Liver (tissue), 9 donors: ENCODE data around the gene HORMAD2. TPM values are rescaled to one million over a fixed set of nuclear protein-coding genes. Genes with fewer than 3 reads are reported as not detected.

Source experiments
- DNase-seq: peaks from one replicate; pipeline ENCODE4 v3.0.0-alpha.2; 2017; ENCODE audit warnings: low spot score
- H3K27ac ChIP-seq, 2 donors: one replicate each; pipeline ENCODE4 v1.7.0; 2013; ENCODE audit warnings: inconsistent platforms in 2 of 2, low read length in 2 of 2, control low read depth in 1 of 2, low read depth in 1 of 2, mild to moderate bottlenecking in 1 of 2
- H3K27me3 ChIP-seq, 4 donors: one replicate each; pipeline versions ENCODE4 v1.6.1 to v1.7.0; 2013; ENCODE audit warnings: low read length in 3 of 4, inconsistent platforms in 1 of 4, mild to moderate bottlenecking in 1 of 4, moderate library complexity in 1 of 4; ENCODE audit not compliant: control insufficient read depth in 4 of 4, insufficient read depth in 4 of 4
- H3K36me3 ChIP-seq, 4 donors: one replicate each; pipeline versions ENCODE4 v1.6.1 to v1.7.0; 2013; ENCODE audit warnings: low read length in 3 of 4, mild to moderate bottlenecking in 3 of 4, low read depth in 1 of 4, moderate library complexity in 1 of 4; ENCODE audit not compliant: control insufficient read depth in 4 of 4, insufficient read depth in 3 of 4
- H3K4me1 ChIP-seq, 4 donors: one replicate each; pipeline versions ENCODE4 v1.6.1 to v1.7.0; 2013; ENCODE audit warnings: low read length in 3 of 4, mild to moderate bottlenecking in 3 of 4, moderate library complexity in 1 of 4; ENCODE audit not compliant: control insufficient read depth in 4 of 4, insufficient read depth in 4 of 4
- H3K4me3 ChIP-seq, 3 donors: one replicate each; pipeline versions ENCODE4 v1.6.1 to v1.7.0; 2013; ENCODE audit warnings: low read length in 3 of 3, control low read depth in 1 of 3, low read depth in 1 of 3, mild to moderate bottlenecking in 1 of 3
- H3K9ac ChIP-seq, 2 donors: one replicate each; pipeline ENCODE4 v1.7.0; 2013; ENCODE audit warnings: low read length in 2 of 2, mild to moderate bottlenecking in 2 of 2, moderate library complexity in 2 of 2, control low read depth in 1 of 2, low read depth in 1 of 2
- H3K9me3 ChIP-seq, 4 donors: one replicate each; pipeline versions ENCODE4 v1.6.1 to v1.7.0; 2013; ENCODE audit warnings: low read length in 3 of 4; ENCODE audit not compliant: control insufficient read depth in 4 of 4
- ATF3 ChIP-seq: IDR thresholded peaks from 2 replicates; pipeline ENCODE4 v1.6.1; 2016; ENCODE audit warnings: antibody characterized with exemption
- EGR1 ChIP-seq, 2 donors: IDR thresholded peaks; 2 replicates each; pipeline ENCODE4 v1.6.1; 2016 to 2018; ENCODE audit warnings: antibody characterized with exemption in 2 of 2, low read depth in 2 of 2
- GABPA ChIP-seq, 2 donors: IDR thresholded peaks in 1 of 2; conservative IDR thresholded peaks in 1 of 2; 2 replicates each; pipeline ENCODE4 v1.6.1; 2016; ENCODE audit warnings: antibody characterized with exemption in 2 of 2, mild to moderate bottlenecking in 1 of 2, moderate library complexity in 1 of 2
- HNF4A ChIP-seq, 2 donors: conservative IDR thresholded peaks; 2 replicates each; pipeline ENCODE4 v1.6.1; 2016; ENCODE audit warnings: antibody characterized with exemption in 2 of 2, mild to moderate bottlenecking in 2 of 2
- HNF4G ChIP-seq: IDR thresholded peaks from 2 replicates; pipeline ENCODE4 v1.6.1; 2016; ENCODE audit warnings: antibody characterized with exemption
- JUND ChIP-seq, 2 donors: IDR thresholded peaks; 2 replicates each; pipeline ENCODE4 v1.6.1; 2016; ENCODE audit warnings: antibody characterized with exemption in 2 of 2
- MAX ChIP-seq: IDR thresholded peaks from 2 replicates; pipeline ENCODE4 v1.6.1; 2016; ENCODE audit warnings: antibody characterized with exemption
- NR2F2 ChIP-seq: IDR thresholded peaks from 2 replicates; pipeline ENCODE4 v1.6.1; 2016; ENCODE audit warnings: antibody characterized with exemption
- RAD21 ChIP-seq, 2 donors: IDR thresholded peaks; 2 replicates each; pipeline ENCODE4 v1.6.1; 2016; ENCODE audit warnings: antibody characterized with exemption in 2 of 2, mild to moderate bottlenecking in 2 of 2
- RXRA ChIP-seq, 2 donors: IDR thresholded peaks; 2 replicates each; pipeline ENCODE4 v1.6.1; 2017 to 2018; ENCODE audit warnings: antibody characterized with exemption in 2 of 2, mild to moderate bottlenecking in 1 of 2
- TAF1 ChIP-seq: conservative IDR thresholded peaks from 2 replicates; pipeline ENCODE4 v1.6.1; 2016; ENCODE audit warnings: antibody characterized with exemption, mild to moderate bottlenecking
- YY1 ChIP-seq: IDR thresholded peaks from 2 replicates; pipeline ENCODE4 v1.6.1; 2016; ENCODE audit warnings: antibody characterized with exemption, mild to moderate bottlenecking
- ZBTB33 ChIP-seq: IDR thresholded peaks from 2 replicates; pipeline ENCODE4 v1.6.1; 2016; ENCODE audit warnings: antibody characterized with exemption
- WGBS: extraction: QIAGEN DNeasy Blood & Tissue Kit; methylation state at CpG from one replicate; pipeline ENCODE4 v1.1.7; 2013; 5-methylcytosine and 5-hydroxymethylcytosine counted together
- polyA plus RNA-seq, 2 donors: library from polyadenylated mRNA; stranded (reverse) in 1 of 2; unstranded in 1 of 2; fragments of 200-250 nt in 1 of 2; fragments of >200 nt in 1 of 2; fragmentation: Nextera tagmentation in 1 of 2; extraction: Ambion mirVana in 1 of 2; gene quantifications; one replicate each; pipeline versions ENCODE4 v1.2.1 to v1.2.3, GENCODE V29; 2013 to 2015
- total RNA-seq, 2 donors: library from RNA; depleted of rRNA; stranded (reverse); fragments of >200 nt; gene quantifications; one replicate each; pipeline ENCODE4 v1.2.3, GENCODE V29; 2014
- TF ChIP-seq, protein P1 (sequence below): IDR thresholded peaks from 2 replicates; pipeline ENCODE4 v1.6.1; 2016; ENCODE audit warnings: antibody characterized with exemption, mild to moderate bottlenecking
- TF ChIP-seq, protein P2 (sequence below): fragments of 150-350 bp; IDR thresholded peaks from 2 replicates; pipeline ENCODE4 v1.5.1; 2017; ENCODE audit warnings: improper control_type of control experiment, low read depth, low read length; ENCODE audit not compliant: missing input control
- donor health status: healthy.
- donor health status: healthy.
- donor health status: healthy.
- donor health status: healthy.
- donor health status: healthy.

Gene HORMAD2
- total and polyA plus RNA-seq, 4 donors, result 0.44 to 2.8 (median 0.47) TPM; not detected in 1

- no peak overlapping the region for H3K27ac ChIP-seq
- TF ChIP-seq HNF4G (no peak), RAD21 (IDR thresholded peaks at IDR 0.05) (no peak), EGR1 (IDR thresholded peaks at IDR 0.05; ENCODE audit: low read depth in 2 of 2) (no peak), HNF4A (conservative IDR thresholded peaks at IDR 0.05) (no peak), JUND (IDR thresholded peaks at IDR 0.05) (no peak), GABPA (IDR thresholded peaks at IDR 0.05 in 1 of 2, conservative IDR thresholded peaks at IDR 0.05 in 1 of 2) (no peak), YY1 (no peak), NR2F2 (no peak), ATF3 (no peak), TAF1 (no peak), ZBTB33 (no peak), MAX (no peak)
- TF ChIP-seq, protein P1, sequence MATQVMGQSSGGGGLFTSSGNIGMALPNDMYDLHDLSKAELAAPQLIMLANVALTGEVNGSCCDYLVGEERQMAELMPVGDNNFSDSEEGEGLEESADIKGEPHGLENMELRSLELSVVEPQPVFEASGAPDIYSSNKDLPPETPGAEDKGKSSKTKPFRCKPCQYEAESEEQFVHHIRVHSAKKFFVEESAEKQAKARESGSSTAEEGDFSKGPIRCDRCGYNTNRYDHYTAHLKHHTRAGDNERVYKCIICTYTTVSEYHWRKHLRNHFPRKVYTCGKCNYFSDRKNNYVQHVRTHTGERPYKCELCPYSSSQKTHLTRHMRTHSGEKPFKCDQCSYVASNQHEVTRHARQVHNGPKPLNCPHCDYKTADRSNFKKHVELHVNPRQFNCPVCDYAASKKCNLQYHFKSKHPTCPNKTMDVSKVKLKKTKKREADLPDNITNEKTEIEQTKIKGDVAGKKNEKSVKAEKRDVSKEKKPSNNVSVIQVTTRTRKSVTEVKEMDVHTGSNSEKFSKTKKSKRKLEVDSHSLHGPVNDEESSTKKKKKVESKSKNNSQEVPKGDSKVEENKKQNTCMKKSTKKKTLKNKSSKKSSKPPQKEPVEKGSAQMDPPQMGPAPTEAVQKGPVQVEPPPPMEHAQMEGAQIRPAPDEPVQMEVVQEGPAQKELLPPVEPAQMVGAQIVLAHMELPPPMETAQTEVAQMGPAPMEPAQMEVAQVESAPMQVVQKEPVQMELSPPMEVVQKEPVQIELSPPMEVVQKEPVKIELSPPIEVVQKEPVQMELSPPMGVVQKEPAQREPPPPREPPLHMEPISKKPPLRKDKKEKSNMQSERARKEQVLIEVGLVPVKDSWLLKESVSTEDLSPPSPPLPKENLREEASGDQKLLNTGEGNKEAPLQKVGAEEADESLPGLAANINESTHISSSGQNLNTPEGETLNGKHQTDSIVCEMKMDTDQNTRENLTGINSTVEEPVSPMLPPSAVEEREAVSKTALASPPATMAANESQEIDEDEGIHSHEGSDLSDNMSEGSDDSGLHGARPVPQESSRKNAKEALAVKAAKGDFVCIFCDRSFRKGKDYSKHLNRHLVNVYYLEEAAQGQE, result no peak
- TF ChIP-seq, protein P2, sequence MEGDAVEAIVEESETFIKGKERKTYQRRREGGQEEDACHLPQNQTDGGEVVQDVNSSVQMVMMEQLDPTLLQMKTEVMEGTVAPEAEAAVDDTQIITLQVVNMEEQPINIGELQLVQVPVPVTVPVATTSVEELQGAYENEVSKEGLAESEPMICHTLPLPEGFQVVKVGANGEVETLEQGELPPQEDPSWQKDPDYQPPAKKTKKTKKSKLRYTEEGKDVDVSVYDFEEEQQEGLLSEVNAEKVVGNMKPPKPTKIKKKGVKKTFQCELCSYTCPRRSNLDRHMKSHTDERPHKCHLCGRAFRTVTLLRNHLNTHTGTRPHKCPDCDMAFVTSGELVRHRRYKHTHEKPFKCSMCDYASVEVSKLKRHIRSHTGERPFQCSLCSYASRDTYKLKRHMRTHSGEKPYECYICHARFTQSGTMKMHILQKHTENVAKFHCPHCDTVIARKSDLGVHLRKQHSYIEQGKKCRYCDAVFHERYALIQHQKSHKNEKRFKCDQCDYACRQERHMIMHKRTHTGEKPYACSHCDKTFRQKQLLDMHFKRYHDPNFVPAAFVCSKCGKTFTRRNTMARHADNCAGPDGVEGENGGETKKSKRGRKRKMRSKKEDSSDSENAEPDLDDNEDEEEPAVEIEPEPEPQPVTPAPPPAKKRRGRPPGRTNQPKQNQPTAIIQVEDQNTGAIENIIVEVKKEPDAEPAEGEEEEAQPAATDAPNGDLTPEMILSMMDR, result no peak
- no peaks in the 10 kb centered on the region for H3K4me1 ChIP-seq
- no peaks in the 10 kb centered on the region for H3K36me3 ChIP-seq
- H3K9me3 ChIP-seq, result no peaks in the 10 kb centered on the region
- no peak overlapping the region for H3K4me3 ChIP-seq
- H3K9ac ChIP-seq, result no peak overlapping the region
- H3K27me3 ChIP-seq, result no peaks in the 10 kb centered on the region
- 64% methylated on average over 1 of the region's 1 CpG for WGBS
- DNase-seq, result no peak
Observed at GRCh38 chr22:30167734-30168133, 87.5 kb downstream of the HORMAD2 start.

- TF ChIP-seq JUND (IDR thresholded peaks at IDR 0.05) (no peak), GABPA (IDR thresholded peaks at IDR 0.05 in 1 of 2, conservative IDR thresholded peaks at IDR 0.05 in 1 of 2) (no peak), RXRA (IDR thresholded peaks at IDR 0.05) (no peak)
Observed at GRCh38 chr22:30169002-30169401, 88.7 kb downstream of the HORMAD2 start.

More at GRCh38 chr22:30169002-30169401, 88.7 kb downstream of the HORMAD2 start:
- no peak overlapping the region for H3K4me3 ChIP-seq
- no peaks in the 10 kb centered on the region for H3K9me3 ChIP-seq
- H3K9ac ChIP-seq, result no peak overlapping the region
- no peaks in the 10 kb centered on the region for H3K27me3 ChIP-seq
- DNase-seq, result no peak
- no peaks in the 10 kb centered on the region for H3K36me3 ChIP-seq
- H3K4me1 ChIP-seq, result no peaks in the 10 kb centered on the region
- WGBS, result 76% methylated on average over 1 of the region's 1 CpG
- no peak overlapping the region for H3K27ac ChIP-seq
